ENCODE data around the gene EPS15. TPM values are rescaled to one million over a fixed set of nuclear protein-coding genes. Genes with fewer than 3 reads are reported as not detected.

EPS15 gene
- total and polyA plus RNA-seq, 9 of the 15 experiments (the other 6 are each of a cell fraction or from before 2014, with no cell fraction given), result 23.1 to 69.0 (median 41.7) TPM

GRCh38 chr1:51331206-51332100 lies 187.6 kb downstream of the EPS15 start (continued):
- no peak for TF ChIP-seq CHD7 (IDR thresholded peaks at IDR 0.05; ENCODE audit: low read depth, low read length)
- TF ChIP-seq TCFL5 (CRISPR knock-in tag; conservative IDR thresholded peaks at IDR 0.05), result no peak

All from K562 (cell line).